ENCODE results near the gene ZNF292.
"Not testable (repeated sequence)": the region's sequence is repeated elsewhere in the genome, so short reads cannot be mapped to it uniquely, and the experiment has no call there.

Gene ZNF292

DNA sequence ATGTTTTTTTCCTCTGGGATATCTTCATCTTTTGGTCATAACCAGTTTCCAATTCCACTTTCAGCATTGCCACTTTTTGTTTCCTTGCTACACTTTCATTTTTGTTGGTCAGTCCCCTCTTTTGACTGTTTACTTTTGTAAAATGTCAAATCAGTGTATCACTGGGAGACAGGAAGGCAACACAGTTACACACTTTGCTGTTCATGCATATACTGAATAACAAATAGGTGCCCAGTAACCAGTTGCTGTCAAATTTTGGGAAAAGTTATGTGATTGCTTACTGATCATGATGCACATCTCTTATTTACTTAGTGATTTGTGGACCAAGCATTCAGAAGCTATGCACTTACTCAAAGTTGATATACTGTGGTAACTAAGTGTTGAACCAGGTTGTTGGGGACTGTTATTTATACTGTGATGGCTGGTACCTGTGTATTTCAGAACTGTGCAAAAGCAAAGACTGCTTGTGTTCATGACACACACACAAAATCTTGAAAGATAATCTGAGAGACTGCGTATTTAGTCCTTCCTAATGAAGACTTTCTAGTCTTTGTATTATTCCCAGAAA, 41.0 kb downstream of the ZNF292 start:
- Histone ChIP-seq H3K9ac (no peak overlapping the region), H3K36me3 (ENCODE audit: insufficient read depth) (no peaks in the 10 kb centered on the region), H2AFZ (ENCODE audit: low read depth) (no peak overlapping the region), H3K79me2 (ENCODE audit: insufficient read depth, low read depth) (peaks cover 39% of the 10 kb centered on the region; the same call in 1 of the 2 replicates), H3K4me2 (no peak overlapping the region), H3K4me1 (ENCODE audit: low read depth, poor library complexity, severe bottlenecking) (peaks cover 29% of the 10 kb centered on the region), H3K27ac (no peak overlapping the region), H4K20me1 (ENCODE audit: insufficient read depth) (no peaks in the 10 kb centered on the region), H3K4me3 (IDR thresholded peaks at IDR 0.05; ENCODE audit: insufficient read depth, low read depth, low read length) (no peak overlapping the region), H3K27me3 (ENCODE audit: insufficient read depth, low read depth) (no peaks in the 10 kb centered on the region)
- no peak for TF ChIP-seq CTCF (conservative IDR thresholded peaks at IDR 0.05; ENCODE audit: low read depth, low read length)

DNA sequence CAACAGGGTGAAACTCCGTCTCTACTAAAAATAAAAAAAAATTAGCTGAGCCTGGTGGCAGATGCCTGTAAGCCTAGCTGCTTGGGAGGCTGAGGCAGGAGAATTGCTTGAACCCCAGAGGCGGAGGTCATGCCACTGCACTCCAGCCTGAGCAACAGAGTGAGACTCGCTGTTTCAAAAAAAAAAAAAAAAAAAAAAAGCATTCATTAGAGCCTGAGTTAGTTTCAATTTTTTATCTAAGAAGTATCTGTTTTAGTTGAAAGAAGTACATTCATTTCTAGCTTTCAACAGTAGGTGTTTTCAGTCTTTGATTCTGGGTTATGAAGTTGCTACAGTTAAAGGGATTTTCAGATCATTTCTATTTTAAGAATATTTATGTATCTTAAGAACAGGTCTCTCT, 42.2 kb downstream of the ZNF292 start:
- H3K4me1 ChIP-seq (ENCODE audit: low read depth, poor library complexity, severe bottlenecking) = peaks cover 29% of the 10 kb centered on the region
- no peak overlapping the region for H3K9ac ChIP-seq
- no peak overlapping the region for H2AFZ ChIP-seq (ENCODE audit: low read depth)
- no peak overlapping the region for H3K4me2 ChIP-seq
- TF ChIP-seq CTCF (conservative IDR thresholded peaks at IDR 0.05; ENCODE audit: low read depth, low read length) = no peak
- H4K20me1 ChIP-seq (ENCODE audit: insufficient read depth) = no peaks in the 10 kb centered on the region
- no peak overlapping the region for H3K4me3 ChIP-seq (IDR thresholded peaks at IDR 0.05; ENCODE audit: insufficient read depth, low read depth, low read length)
- H3K27me3 ChIP-seq (ENCODE audit: insufficient read depth, low read depth) = no peaks in the 10 kb centered on the region
- peaks cover 42% of the 10 kb centered on the region; the same call in 1 of the 2 replicates for H3K79me2 ChIP-seq (ENCODE audit: insufficient read depth, low read depth)
- no peak overlapping the region for H3K27ac ChIP-seq
- H3K36me3 ChIP-seq (ENCODE audit: insufficient read depth) = no peaks in the 10 kb centered on the region

DNA sequence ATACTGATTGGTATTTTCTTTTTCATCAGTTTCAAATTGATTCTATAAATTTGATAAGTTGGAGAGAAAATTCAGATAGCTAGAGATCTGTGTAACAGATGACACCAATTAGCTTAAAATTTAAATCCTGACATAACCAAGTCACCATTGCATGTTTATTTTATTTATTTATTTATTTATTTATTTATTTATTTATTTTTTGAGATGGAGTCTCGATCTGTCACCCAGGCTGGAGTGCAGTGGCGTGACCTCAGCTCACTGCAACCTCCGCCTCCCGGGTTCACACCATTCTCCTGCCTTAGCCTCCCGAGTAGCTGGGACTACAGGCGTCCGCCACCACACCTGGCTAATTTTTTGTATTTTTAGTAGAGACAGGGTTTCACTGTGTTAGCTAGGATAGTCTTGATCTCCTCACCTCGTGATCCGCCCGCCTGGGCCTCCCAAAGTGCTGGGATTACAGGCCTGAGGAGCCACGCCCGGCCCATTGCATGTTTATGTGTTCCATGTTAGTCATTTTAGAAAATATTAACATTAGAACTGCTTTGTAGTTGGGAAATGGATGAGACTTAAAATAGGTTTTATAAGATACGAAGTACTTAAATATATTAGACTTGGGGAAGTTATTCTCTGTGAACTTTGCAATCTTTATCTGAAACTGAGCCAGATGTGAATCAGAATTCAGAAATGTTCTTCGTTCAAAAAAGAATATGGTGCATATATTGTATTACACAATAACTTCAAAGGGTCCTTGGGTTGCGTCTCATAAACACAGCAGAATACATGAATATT, 42.9 kb downstream of the ZNF292 start:
- not testable (repeated sequence) for H3K4me2 ChIP-seq; H3K27me3 ChIP-seq (ENCODE audit: insufficient read depth, low read depth); H3K27ac ChIP-seq; H4K20me1 ChIP-seq (ENCODE audit: insufficient read depth); H3K4me3 ChIP-seq (IDR thresholded peaks at IDR 0.05; ENCODE audit: insufficient read depth, low read depth, low read length); H3K36me3 ChIP-seq (ENCODE audit: insufficient read depth); H2AFZ ChIP-seq (ENCODE audit: low read depth); H3K9ac ChIP-seq
- H3K4me1 ChIP-seq (ENCODE audit: low read depth, poor library complexity, severe bottlenecking) = peaks cover 29% of the 10 kb centered on the region
- peaks cover 42% of the 10 kb centered on the region; the same call in 1 of the 2 replicates for H3K79me2 ChIP-seq (ENCODE audit: insufficient read depth, low read depth)

DNA sequence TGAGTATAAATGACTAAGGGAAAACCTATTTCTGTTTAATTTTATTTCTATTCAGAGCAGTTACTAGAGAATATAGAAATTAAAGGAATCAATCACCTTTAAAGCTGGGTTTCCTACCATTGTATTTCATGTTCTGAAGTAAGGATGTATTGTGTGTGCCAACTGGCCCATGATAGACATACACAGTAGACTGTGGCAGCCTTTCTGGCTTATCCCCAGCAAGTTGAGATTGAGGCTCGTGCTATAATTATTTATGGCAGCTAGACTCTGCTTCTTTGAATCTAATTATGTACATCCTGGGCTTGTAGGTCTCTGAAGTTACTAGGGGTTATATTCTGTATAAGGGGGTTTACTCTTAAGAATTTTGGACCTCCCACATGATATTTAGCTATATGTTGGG, 44.4 kb downstream of the ZNF292 start:
- Histone ChIP-seq H3K36me3 (ENCODE audit: insufficient read depth) (no peaks in the 10 kb centered on the region), H3K27ac (no peak overlapping the region), H3K4me3 (IDR thresholded peaks at IDR 0.05; ENCODE audit: insufficient read depth, low read depth, low read length) (no peak overlapping the region), H3K4me1 (ENCODE audit: low read depth, poor library complexity, severe bottlenecking) (peaks cover 27% of the 10 kb centered on the region), H3K9ac (no peak overlapping the region), H3K4me2 (no peak overlapping the region), H4K20me1 (ENCODE audit: insufficient read depth) (no peaks in the 10 kb centered on the region), H2AFZ (ENCODE audit: low read depth) (no peak overlapping the region), H3K79me2 (ENCODE audit: insufficient read depth, low read depth) (peaks cover 42% of the 10 kb centered on the region; the same call in 1 of the 2 replicates), H3K27me3 (ENCODE audit: insufficient read depth, low read depth) (no peaks in the 10 kb centered on the region)
- TF ChIP-seq CTCF (conservative IDR thresholded peaks at IDR 0.05; ENCODE audit: low read depth, low read length) = no peak

All from KMS-11 (cell line).